NCI-H2171 (cell line): ENCODE data around the gene PABPC4L.
"Not testable (repeated sequence)": the region's sequence is repeated elsewhere in the genome, so short reads cannot be mapped to it uniquely, and the experiment has no call there.

ENCODE experiments used
- DNase-seq: peaks from one replicate; lab custom pipeline; 2025; lab: John Stamatoyannopoulos, UW

Gene PABPC4L

DNA sequence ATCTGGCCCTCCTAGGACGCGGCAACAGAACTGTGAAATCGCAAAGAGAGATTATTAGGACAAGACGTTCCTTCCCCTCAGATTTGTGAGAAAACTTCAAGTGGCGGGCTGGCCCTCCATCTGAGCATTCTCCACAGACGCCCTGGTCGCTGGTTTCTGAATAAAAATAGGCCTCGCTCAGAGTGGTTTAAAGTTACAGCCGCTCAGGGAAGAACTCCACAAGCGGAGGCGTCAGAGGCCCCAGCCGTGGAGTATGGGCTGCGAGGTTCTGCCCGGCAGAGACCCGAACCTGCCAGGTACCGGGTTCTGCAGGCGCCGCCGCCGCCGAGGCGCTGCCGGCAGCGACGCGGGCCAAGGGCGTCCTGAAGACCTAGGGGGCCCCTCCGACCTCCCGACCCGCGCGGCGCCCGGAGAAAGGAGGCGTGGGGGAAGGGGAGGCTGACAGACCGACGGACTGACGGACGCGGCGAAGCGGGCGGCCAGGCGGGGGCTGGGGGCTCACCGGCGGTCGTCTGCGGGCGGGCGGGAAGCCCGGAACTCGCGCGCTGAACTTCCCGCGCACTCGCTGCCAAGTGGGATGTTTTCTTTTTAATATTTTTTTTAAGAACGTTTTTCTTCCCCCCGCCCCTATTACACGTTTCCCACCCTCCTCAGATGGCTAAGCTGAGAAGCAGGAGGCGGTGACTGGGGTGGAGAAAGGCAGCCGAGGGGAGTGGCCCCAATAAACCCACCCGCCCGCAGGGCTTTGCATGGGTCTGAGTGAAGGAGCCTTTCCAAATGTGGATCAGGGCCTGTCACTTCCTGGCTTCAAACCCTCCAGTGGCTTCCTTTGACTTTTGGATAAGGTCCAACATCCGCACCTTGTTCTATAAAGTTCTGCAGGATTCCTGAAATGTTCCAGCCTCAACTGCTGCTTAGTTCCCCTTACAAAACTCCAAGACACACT lies at the start of gene PABPC4L:
TSS of gene PABPC4L (minus strand) at position 574 of the 946 bp plus-strand sequence. CDS start 770 bp downstream, outside the sequence.
- DNase-seq = peak; percentile 25

DNA sequence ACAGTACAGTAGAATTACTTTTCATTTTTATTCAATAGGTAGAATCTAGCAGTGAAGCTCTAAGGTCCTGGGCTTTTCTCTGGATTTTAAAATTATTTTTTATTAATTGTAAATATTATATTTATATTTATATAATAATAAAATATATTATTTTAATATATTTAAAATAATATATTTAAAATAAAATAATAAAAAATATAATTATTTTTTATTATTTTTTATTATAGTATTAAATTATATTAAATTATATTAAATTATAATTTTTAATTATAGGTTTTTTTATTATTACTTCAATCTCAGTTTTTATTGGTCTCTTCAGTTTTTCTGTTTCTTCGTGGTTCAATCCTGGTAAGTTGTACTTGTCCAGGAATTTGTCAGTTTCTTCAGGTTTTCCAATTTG lies 49.7 kb upstream of the PABPC4L start:
- no peak for DNase-seq

DNA sequence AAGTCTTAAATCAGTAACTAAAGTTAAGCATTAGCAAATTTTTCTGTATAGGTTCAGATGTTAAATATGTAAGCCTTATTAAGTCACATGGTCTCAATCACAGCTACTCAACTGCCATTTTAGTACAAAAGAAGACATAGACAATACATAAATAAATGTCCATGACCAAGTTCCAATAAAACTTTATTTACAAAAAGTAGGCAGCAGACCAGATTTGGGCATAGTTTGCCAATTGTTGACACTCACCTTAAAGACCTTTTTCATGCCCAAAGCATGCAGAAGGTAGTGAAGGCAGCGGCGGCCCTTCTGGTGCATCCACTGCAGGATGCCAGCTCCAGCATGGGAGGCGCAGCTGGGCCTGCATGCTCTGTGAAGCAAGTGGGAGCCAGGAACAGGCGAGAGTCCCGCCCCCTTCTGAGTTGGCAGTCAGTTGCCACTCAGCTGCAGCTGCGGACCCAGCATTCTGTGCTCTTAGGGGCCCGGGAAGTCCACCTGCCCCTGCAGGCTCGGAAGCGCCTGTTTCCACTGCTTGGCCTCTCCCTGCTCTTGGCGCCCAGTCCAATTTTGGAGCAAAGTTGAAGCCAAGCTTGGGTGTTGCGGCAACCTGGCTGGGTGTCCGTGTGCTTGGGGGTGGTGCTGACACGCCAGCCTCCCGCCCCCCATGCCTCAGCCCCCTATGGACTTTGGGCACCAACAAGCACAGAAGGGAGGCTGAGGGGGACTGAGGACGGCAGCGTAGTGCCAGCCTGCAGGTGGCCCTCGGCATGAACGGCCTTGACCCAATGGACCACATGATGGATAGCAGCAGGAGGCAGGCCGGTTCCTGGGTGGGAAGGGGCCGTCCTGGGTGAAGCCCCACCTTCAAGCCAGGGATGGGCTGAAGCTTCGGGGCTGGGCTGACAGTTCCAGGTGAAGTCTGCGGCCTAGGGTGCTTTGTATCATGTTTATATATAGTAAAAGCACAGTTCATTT lies 42.4 kb upstream of the PABPC4L start:
- no peak for DNase-seq

DNA sequence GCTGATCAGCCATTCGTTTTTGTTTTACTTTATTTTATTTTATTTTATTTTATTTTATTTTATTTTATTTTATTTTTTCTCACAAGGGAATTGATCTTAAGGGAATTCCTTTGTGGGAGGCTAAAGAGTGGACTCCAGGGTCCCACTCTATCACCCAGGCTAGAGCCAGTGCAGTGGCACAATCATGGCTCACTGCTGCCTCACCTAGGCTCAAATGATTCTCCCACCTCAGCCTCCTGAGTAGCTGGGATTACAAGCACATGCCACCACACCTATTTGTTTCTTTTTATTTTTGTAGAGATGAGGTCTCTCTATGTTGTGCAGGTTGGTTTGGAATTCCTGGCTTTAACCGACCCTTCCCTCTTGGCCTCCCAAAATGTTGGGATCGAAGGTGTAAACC lies 17.5 kb upstream of the PABPC4L start:
- no peak for DNase-seq

DNA sequence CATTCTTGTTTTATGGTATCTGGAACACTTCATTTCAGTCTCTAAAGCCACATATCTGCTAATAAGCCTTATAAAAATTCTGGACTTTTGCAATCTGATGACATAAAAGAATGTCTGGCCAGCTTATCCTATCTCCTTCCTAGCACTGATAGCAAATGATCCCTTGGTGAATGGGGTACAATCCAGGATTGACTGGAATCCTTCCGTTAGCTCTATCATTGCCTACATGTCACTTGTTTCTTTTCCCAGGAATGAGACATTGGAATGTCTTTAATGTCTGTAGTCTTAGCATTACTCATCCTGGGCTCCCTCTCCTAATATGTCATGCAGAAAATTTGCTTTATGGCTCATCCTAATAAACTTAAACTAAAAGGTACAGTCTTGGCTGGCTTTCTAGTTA lies 14.8 kb upstream of the PABPC4L start:
- DNase-seq = no peak

DNA sequence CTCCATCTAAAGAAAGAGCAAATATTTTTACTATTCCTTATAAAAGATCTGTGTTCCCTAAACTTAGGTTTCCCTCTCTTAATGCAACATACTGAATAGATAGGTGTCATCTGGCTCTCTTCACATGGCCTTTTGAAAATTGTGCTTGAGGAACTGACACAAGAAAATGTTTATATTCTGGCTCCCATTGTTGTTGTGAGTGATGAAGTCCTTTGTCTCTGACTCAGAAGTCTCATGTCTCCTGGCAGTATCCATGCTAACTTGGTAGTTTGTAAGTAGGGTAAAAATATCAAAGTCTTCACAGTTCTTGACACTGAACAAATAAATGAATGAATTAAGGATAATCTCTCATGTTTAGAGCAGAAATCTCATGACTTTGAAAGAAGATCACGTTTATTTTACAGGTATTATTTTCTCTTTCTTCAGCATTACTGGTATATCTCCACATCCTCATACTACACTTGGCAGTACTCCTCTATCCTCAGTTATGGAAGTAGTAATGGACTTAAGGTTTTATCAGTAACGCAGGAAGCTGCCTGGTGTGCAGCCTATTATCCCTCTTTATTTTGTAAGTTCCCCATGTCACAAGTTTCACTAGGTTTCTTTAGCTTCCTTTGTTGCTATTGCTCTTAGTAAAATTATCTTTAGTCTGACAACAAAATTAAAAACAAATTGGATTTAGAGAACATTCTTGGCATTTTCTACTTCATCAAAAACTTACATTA lies 14.2 kb upstream of the PABPC4L start:
- no peak for DNase-seq

DNA sequence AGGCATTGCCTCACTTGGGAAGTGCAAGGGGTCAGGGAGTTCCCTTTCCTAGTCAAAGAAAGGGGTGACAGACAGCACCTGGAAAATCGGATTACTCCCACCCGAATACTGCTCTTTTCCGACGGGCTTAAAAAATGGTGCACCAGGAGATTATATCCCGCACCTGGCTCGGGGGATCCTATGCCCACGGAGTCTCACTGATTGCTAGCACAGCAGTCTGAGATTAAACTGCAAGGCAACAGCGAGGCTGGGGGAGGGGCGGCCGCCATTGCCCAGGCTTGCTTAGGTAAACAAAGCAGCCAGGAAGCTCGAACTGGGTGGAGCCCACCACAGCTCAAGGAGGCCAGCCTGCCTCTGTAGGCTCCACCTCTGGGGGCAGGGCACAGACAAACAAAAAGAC lies 6.4 kb upstream of the PABPC4L start:
- not testable (repeated sequence) for DNase-seq

DNA sequence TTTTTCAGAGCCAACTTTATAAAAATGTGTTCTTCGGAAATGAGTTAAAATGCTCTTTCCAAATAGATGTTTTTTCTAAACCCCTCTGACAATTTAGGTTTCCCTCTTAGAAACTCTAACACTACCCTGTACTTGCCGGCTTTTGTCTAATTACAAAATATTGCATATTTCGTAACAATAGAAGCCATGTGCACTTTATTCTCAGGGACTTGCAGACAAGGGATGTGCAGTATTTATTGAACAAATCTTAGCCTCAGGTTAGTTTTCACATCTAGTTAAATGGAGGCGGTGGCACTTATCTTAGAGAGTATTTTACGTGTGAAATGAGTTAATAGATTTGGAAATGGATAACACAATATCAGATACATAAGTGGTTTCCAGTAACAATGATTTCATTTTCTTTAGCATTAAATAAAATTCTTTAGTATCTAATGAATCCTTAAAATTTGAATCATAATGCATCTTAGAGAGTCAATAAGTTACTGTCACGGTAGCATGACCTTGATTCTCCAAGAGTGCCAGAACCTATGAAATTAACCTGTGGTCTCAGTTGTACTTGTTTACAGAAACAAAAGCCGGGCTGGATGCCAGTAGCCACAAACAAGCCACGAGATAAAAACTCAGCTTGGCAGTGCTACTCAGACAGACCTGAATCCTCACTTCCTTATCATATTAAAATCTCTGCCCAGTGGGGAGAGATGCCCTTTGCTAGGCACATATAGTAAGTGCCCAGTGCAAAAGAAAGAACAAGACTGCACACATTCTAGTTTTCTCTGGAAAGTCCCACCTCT lies 772 bp upstream of the PABPC4L start:
- no peak for DNase-seq

DNA sequence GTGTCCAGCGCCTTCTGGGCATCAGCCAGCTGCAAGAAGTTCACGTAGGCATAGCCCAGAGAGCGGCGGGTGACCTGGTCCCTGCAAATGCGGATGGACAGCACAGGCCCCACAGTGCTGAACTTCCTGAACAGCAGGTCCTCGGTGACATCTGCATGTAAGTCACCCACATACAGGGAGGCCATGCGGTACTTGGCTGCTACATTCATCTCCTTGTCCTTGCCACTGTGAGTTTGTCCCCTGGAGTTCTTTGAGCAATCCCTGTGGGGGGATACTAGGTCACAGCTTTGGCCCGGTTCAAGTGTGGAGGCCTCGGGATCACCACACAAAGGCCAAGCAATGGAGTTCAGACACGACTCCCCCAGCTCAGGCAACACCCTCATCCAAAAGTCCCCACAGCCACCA lies 776 bp downstream of the PABPC4L start:
- DNase-seq = no peak

DNA sequence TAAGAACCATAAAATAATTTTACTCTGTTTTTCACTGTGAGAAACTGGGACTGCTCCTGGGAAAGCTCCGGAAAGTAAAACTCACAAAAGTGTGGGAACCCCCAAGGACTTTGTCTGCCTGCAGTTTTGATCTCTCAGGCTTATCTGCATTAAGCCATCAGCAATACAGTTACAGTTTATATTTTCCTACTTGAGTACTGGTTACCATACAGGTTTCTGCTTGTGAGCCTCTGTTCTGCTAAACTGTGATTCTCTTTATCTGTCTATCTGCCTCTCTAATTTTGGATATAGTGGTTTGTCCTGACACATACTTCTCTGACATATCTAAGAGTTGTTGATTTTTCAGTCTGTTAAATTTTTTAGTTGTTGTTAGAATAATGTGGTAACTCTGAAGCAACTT lies 11.6 kb downstream of the PABPC4L start:
- no peak for DNase-seq

DNA sequence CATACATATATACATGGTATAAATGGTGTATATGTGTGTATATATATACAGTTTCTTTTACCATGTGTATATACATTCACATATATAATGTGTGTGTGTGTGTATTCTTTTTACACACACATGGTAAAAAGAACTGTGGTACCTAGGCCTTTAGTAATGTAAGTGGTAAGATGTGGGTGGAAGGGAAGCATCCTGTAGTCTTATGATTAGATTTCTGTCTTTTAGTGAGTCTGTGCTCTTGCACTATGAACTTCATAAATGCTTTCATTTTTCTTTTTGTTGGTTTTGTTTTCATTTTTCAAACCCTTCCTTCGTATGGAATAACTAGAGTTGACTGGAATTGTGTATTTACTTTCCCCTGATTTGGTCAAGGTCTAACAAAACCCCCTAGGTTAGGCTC lies 12.1 kb downstream of the PABPC4L start:
- no peak for DNase-seq

DNA sequence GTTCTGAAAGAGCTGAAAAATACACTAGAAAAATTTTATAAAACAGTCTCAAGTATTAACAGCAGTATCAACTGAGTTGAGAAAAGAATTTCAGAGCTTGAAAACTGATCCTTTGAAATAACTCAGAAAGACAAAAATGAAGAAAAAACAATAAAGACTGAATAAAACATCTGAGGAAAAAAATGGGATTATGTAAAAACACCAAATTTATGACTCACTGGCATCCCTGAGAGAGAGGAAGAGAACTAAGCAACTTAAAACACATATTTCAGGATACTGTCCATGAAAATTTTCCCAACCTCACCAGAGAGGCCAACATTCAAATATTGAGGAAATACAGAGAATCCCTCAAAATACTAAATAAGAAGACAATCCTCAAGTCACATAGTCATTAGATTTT lies 22.9 kb downstream of the PABPC4L start:
- no peak for DNase-seq

DNA sequence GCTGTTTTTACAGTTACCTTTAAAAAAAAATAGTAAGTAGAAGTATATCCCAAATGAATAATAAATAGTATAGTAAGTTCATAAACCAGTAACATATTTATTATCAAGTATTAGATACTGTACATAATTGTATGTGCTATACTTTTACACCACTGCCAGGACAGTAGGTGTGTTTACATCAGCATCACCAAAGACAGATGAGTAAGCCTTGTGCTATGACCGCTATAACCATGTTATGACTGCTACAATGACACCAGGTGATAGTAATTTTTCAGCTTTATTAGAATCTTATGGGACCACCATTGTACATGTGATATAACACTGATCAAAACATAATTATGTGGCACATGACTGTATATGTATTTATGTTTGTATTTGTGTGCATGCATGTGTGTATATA lies 27.3 kb downstream of the PABPC4L start:
- DNase-seq = no peak

DNA sequence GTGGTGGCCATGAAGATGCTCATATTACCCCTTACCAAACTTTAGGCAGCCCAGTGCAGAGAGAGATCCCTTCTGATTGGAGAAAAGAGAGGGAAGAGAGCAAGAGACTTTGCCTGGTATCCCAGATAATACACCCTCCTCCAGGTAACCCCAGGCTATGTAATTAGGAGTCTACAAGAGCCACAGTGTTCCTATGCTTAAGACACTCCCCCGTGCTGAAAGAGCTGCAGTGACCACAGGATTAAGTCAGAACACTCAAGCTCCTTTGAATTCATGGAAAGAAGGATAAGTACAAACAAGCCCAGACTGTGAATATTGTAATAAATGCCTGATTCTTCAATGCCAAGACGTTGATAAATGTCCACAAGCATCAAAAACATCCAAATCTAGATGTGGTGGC lies 41.4 kb downstream of the PABPC4L start:
- no peak for DNase-seq

DNA sequence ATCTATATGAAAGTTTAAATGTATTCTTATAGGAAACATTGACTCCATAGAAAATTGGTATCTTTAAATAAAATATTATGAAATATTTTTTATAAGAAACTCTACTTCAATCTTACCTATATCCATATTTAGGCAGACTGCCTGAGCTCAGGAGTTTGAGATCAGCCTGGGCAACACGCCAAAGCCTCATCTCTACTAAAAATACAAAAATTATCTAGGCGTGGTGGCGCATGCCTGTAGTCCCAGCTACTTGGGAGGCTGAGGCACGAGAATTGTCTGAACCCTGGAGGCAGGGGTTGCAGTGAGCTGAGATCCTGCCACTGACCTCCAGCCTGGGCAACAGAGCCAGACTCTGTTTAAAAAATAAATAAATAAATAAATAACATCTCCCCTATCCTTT lies 47.5 kb downstream of the PABPC4L start:
- no peak for DNase-seq

DNA sequence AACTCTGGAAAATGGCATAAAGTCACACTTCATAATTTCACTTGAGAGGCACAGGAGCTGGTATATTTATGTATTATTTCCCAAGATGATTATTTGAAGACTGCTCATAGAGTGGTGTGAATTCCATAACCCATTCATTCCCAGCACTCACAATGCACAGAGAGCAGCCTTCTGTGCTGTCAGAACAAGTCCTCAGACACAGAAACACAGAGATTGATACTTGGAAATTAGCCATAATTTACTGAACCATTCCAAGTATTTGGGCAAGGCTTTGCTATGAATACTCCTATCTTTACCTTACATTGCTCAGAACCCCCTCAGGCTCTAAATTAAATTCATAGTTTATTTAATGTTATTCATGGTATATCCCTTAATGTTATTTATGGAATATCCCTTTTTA lies 53.6 kb downstream of the PABPC4L start:
- DNase-seq = no peak
